ELF-1 (cell line): ENCODE results near the gene BEST4.
"Not testable (repeated sequence)": the region's sequence is repeated elsewhere in the genome, so short reads cannot be mapped to it uniquely, and the experiment has no call there.

Experiments
- DNase-seq: peaks from one replicate; pipeline ENCODE4 v3.0.0-alpha.2; 2016; ENCODE audit warnings: low read depth, low spot score

The BEST4 gene

GRCh38 chr1:44788120-44788860 is at the start of gene BEST4:
Gene BEST4 (minus strand): TSS chr1:44788170. CDS start chr1:44787705, 465 bp downstream.
- no peak for DNase-seq

GRCh38 chr1:44835738-44836675 is 48.0 kb upstream of the BEST4 start:
- DNase-seq, result peak; percentile 86

- DNase-seq, result no peak
Observed at GRCh38 chr1:44834328-44834727, 46.4 kb upstream of the BEST4 start.

GRCh38 chr1:44832056-44832705 is 44.2 kb upstream of the BEST4 start:
- DNase-seq, result no peak

- DNase-seq, result no peak
Observed at GRCh38 chr1:44831516-44831915, 43.5 kb upstream of the BEST4 start.

- no peak for DNase-seq
Observed at GRCh38 chr1:44830900-44831304, 42.9 kb upstream of the BEST4 start.

- DNase-seq, result no peak
Observed at GRCh38 chr1:44829506-44830384, 41.8 kb upstream of the BEST4 start.

GRCh38 chr1:44828841-44829440 is 41.0 kb upstream of the BEST4 start:
- DNase-seq, result no peak

GRCh38 chr1:44828003-44828651 is 40.2 kb upstream of the BEST4 start:
- DNase-seq, result no peak

- peak; percentile 75 for DNase-seq
Observed at GRCh38 chr1:44827197-44828002, 39.4 kb upstream of the BEST4 start.

- no peak for DNase-seq
Observed at GRCh38 chr1:44826375-44827196, 38.6 kb upstream of the BEST4 start.

GRCh38 chr1:44824392-44824791 is 36.4 kb upstream of the BEST4 start:
- not testable (repeated sequence) for DNase-seq

- no peak for DNase-seq
Observed at GRCh38 chr1:44822981-44823451, 35.0 kb upstream of the BEST4 start.

- DNase-seq, result no peak
Observed at GRCh38 chr1:44822131-44822701, 34.2 kb upstream of the BEST4 start.

- no peak for DNase-seq
Observed at GRCh38 chr1:44821240-44821715, 33.3 kb upstream of the BEST4 start.

- no peak for DNase-seq
Observed at GRCh38 chr1:44820328-44821239, 32.6 kb upstream of the BEST4 start.
